Heart right ventricle (tissue), 16 donors: Measurements from ENCODE around the gene NLRP7. TPM values are rescaled to one million over a fixed set of nuclear protein-coding genes. Genes with fewer than 3 reads are reported as not detected.
A peak's percentile ranks its signal among the peaks of the same experiment; 100 is the strongest.
"Not testable (repeated sequence)": the region's sequence is repeated elsewhere in the genome, so short reads cannot be mapped to it uniquely, and the experiment has no call there.

Experiments
- ATAC-seq, 8 donors: fragments of 200-7000 bp; cut with Tn5 transposase; one replicate each; pipeline ENCODE4 v1.9.1; 2020; ENCODE audit warnings: mild to moderate bottlenecking in 8 of 8, moderate library complexity in 8 of 8, moderate number of reproducible peaks in 1 of 8
- DNase-seq, 2 donors: peaks; one replicate each; pipeline ENCODE4 v3.0.0-alpha.2; 2020
- H3K27ac ChIP-seq, 10 donors: fragments of 200-600 bp; sonication (generic) in 2 of 10; one replicate each; pipeline versions ENCODE4 v1.5.0 to v1.8.0; 2020 to 2022; ENCODE audit warnings: mild to moderate bottlenecking in 3 of 10
- H3K27me3 ChIP-seq, 7 donors: fragments of 200-600 bp; one replicate each; pipeline ENCODE4 v1.8.0; 2021 to 2022; ENCODE audit warnings: mild to moderate bottlenecking in 2 of 7
- H3K36me3 ChIP-seq, 9 donors: fragments of 200-600 bp; sonication (generic) in 1 of 9; one replicate each; pipeline versions ENCODE4 v1.5.0 to v1.8.0; 2020 to 2022; ENCODE audit warnings: mild to moderate bottlenecking in 2 of 9
- H3K4me1 ChIP-seq, 9 donors: fragments of 200-600 bp; sonication (generic) in 1 of 9; one replicate each; pipeline versions ENCODE4 v1.5.0 to v1.8.0; 2020 to 2022; ENCODE audit warnings: mild to moderate bottlenecking in 4 of 9
- H3K4me3 ChIP-seq, 10 donors: fragments of 200-600 bp; sonication (generic) in 2 of 10; one replicate each; pipeline versions ENCODE4 v1.5.0 to v1.8.0; 2020 to 2022; ENCODE audit warnings: mild to moderate bottlenecking in 7 of 10, moderate library complexity in 2 of 10
- H3K9me3 ChIP-seq, 11 donors: fragments of 200-600 bp in 10 of 11; sonication (generic) in 2 of 11; one replicate each; pipeline versions ENCODE4 v1.5.0 to v1.8.0; 2013 to 2022; ENCODE audit warnings: mild to moderate bottlenecking in 2 of 11, control low read depth in 1 of 11, moderate library complexity in 1 of 11
- CTCF ChIP-seq, 9 donors: fragments of 200-600 bp; sonication (generic) in 2 of 9; IDR thresholded peaks; one replicate each; pipeline versions ENCODE4 v1.5.0 to v1.8.0; 2021 to 2022; ENCODE audit warnings: antibody characterized with exemption in 9 of 9, mild to moderate bottlenecking in 5 of 9, moderate library complexity in 1 of 9
- WGBS, 2 donors: extraction: QIAGEN DNeasy Blood & Tissue Kit; methylation state at CpG; one replicate each; pipeline ENCODE4 v1.1.7; 2013; ENCODE audit warnings: inconsistent platforms in 1 of 2; 5-methylcytosine and 5-hydroxymethylcytosine counted together
- intact Hi-C, 10 donors: fragments of 100-400 bp; cut with DNase I; formaldehyde crosslinking; loops; one replicate each; pipeline versions ENCODE4 v1.11.1 to v1.14.2; 2022
- polyA plus RNA-seq, 2 donors: library from polyadenylated mRNA; stranded (reverse); fragments of 200-250 nt; gene quantifications; one replicate each; pipeline ENCODE4 v1.2.3, GENCODE V29; 2013
- total RNA-seq, 10 donors: library from RNA; stranded (reverse); fragmentation: NEBNext Ultra II Directional in 3 of 10; extraction: Animal tissue kit (Norgen Biotek cat#: 25700) in 3 of 10; gene quantifications; one replicate each; pipeline versions ENCODE4 v1.2.1 to v1.2.4, GENCODE V29; 2021 to 2023
- donor health status: Arrhythmogenic right ventricular cardiomyopathy.
- donor health status: ischemic (EF 13 %, LVEDD 7.1; RV severe dilation, severe dysfunction).
- donor health status: healthy with polysubstance abuse.
- donor health status: DM: no; HTN: yes; CAD: no.
- donor health status: DM: no; HTN: no; CAD: no.
- donor health status: ischemic (EF 25% LVEDD 6.9; RV normal size, moderate dysfunction).
- donor health status: ischemic (EF 25% LVEDD 5.7; RV mildly dilated, moderate dysfunction).
- donor health status: healthy.
- donor health status: DM: yes; HTN: yes; CAD: no.
- donor health status: Ischemic cardiomyopathy.
- donor health status: ischemic (EF 35%, LVEDD 5.7; RV mildly dilated, moderate dysfunction).
- donor health status: nonischemic (EF 11% LVEDD 7.7; RV severe dilation, severe dysfunction).
- donor health status: DM: yes; HTN: yes; CAD: no.
- donor health status: PGD.
- donor health status: ischemic (EF 29% LVEDD 5.4; RV normal size, mild dysfunction).
- donor health status: nonischemic (EF 23%, LVEDD 6.1; RV moderate dilation, normal function).

NLRP7 gene
- total and polyA plus RNA-seq, 12 donors: not detected

- ATAC-seq, H3K4me3 ChIP-seq, intact Hi-C loops, DNase-seq, H3K9me3 ChIP-seq, H3K4me1 ChIP-seq, H3K36me3 ChIP-seq, H3K27ac ChIP-seq: not testable (repeated sequence)
- peak in 6 of 9 donors; percentile 29 to 49 (median 40) for TF ChIP-seq CTCF (IDR thresholded peaks at IDR 0.05)
- WGBS, 2 donors: 35 to 40% methylated on average over 21 to 23 of the region's 24 CpGs
- peaks cover 0 to 31% (median 13%) of the 10 kb centered on the region in 7 donors for H3K27me3 ChIP-seq
Measured at GRCh38 chr19:54919646-54920563, 27.4 kb downstream of the NLRP7 start.

DNA sequence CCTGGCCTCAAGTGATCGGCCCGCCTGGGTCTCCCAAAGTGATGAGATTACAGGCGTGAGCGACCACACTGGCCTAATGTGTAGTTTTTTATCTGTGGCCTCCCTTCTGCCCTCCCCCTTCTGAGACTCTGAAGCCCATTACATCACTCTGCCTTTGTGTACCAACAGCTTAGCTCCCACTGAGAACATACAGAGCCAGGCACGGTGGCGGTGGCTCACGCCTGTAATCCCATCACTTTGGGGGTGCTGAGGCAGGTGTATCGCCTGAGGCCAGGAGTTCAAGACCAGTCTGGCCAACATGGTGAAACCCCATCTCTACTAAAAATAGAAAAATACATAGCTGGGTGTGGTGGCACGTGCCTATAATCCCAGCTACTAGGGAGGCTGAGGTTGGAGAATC, 28.8 kb downstream of the NLRP7 start:
- 83% methylated on average over 9 of the region's 9 CpGs for WGBS, 2 donors
- H3K27ac ChIP-seq: no peak overlapping the region

GRCh38 chr19:54916822-54917221, 30.5 kb downstream of the NLRP7 start:
- Histone ChIP-seq H3K4me3 (no peak overlapping the region), H3K4me1 (no peaks in the 10 kb centered on the region), H3K36me3 (no peaks in the 10 kb centered on the region), H3K9me3 (no peaks in the 10 kb centered on the region), H3K27ac (no peak overlapping the region), H3K27me3 (peaks cover 0 to 34% (median 11%) of the 10 kb centered on the region in 7 donors)
- no peak for ATAC-seq
- intact Hi-C loops: no loop called here
- WGBS, 2 donors: 66 to 70% methylated on average over 11 of the region's 11 CpGs
- no peak for DNase-seq
- TF ChIP-seq CTCF (IDR thresholded peaks at IDR 0.05): no peak

More for the DNA sequence above, 28.8 kb downstream of the NLRP7 start:
- no peaks in the 10 kb centered on the region for H3K36me3 ChIP-seq
- TF ChIP-seq CTCF (IDR thresholded peaks at IDR 0.05): no peak
- peaks cover 0 to 39% (median 13%) of the 10 kb centered on the region in 7 donors for H3K27me3 ChIP-seq
- intact Hi-C loops: no loop called here
- ATAC-seq (no peak), DNase-seq (no peak)
- H3K4me1 ChIP-seq: no peaks in the 10 kb centered on the region
- H3K9me3 ChIP-seq: no peaks in the 10 kb centered on the region
- H3K4me3 ChIP-seq: no peak overlapping the region

DNA sequence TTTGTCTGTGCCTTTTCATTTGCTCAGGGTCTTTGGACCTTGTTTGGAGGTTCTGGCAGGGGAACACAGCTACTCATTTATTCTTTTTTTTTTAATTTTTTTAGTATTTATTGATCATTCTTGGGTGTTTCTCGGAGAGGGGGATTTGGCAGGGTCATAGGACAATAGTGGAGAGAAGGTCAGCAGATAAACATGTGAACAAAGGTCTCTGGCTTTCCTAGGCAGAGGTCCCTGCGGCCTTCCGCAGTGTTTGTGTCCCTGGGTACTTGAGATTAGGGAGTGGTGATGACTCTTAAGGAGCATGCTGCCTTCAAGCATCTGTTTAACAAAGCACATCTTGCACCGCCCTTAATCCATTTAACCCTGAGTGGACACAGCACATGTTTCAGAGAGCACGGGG, 39.4 kb downstream of the NLRP7 start:
- peaks cover 0 to 25% (median 16%) of the 10 kb centered on the region in 7 donors for H3K27me3 ChIP-seq
- ATAC-seq, H3K36me3 ChIP-seq, intact Hi-C loops, H3K4me1 ChIP-seq, H3K9me3 ChIP-seq, H3K27ac ChIP-seq, H3K4me3 ChIP-seq, DNase-seq: not testable (repeated sequence)
- 47 to 56% methylated on average over 3 to 4 of the region's 5 CpGs for WGBS, 2 donors

- ATAC-seq (no peak), DNase-seq (no peak)
- intact Hi-C loops: no loop called here
- WGBS, 2 donors: 85% methylated on average over 7 of the region's 7 CpGs
- Histone ChIP-seq H3K4me1 (no peaks in the 10 kb centered on the region), H3K27me3 (peaks cover 0 to 25% (median 16%) of the 10 kb centered on the region in 7 donors), H3K36me3 (no peaks in the 10 kb centered on the region), H3K4me3 (no peak overlapping the region), H3K9me3 (no peaks in the 10 kb centered on the region), H3K27ac (no peak overlapping the region)
- TF ChIP-seq CTCF (IDR thresholded peaks at IDR 0.05): no peak
Measured at GRCh38 chr19:54906819-54907218, 40.5 kb downstream of the NLRP7 start.
